GM12878 (cell line): ENCODE data around the gene REM2. TPM values are rescaled to one million over a fixed set of nuclear protein-coding genes. Genes with fewer than 3 reads are reported as not detected.

ENCODE experiments used
- BHLHE40 ChIP-seq, 2 experiments: fragments of 450-650 bp in 1 of 2; IDR thresholded peaks; 2 replicates each; pipeline ENCODE4 v1.6.1; 2011 to 2017; ENCODE audit warnings: low read depth in 2 of 2, borderline replicate concordance in 1 of 2, improper control_type of control experiment in 1 of 2, low read length in 1 of 2, mild to moderate bottlenecking in 1 of 2
- CEBPZ ChIP-seq: fragments of 150-350 bp; IDR thresholded peaks from 2 replicates; pipeline ENCODE4 v1.6.1; 2016; ENCODE audit warnings: low read depth, low read length
- ETV6 ChIP-seq, 2 experiments: fragments of 450-650 bp in 1 of 2; IDR thresholded peaks in 1 of 2; conservative IDR thresholded peaks in 1 of 2; 2 replicates each; pipeline ENCODE4 v1.6.1; 2014; ENCODE audit warnings: antibody characterized with exemption in 1 of 2, borderline replicate concordance in 1 of 2, low read depth in 1 of 2, mild to moderate bottlenecking in 1 of 2, moderate library complexity in 1 of 2
- HDGF ChIP-seq: fragments of 450-650 bp; IDR thresholded peaks from 2 replicates; pipeline ENCODE4 v1.6.1; 2016; ENCODE audit warnings: antibody characterized with exemption
- IKZF1 ChIP-seq: fragments of 450-650 bp; conservative IDR thresholded peaks from 2 replicates; pipeline ENCODE4 v1.6.1; 2017; ENCODE audit warnings: antibody characterized with exemption, mild to moderate bottlenecking
- MXI1 ChIP-seq: fragments of 150-350 bp; IDR thresholded peaks from 2 replicates; pipeline ENCODE4 v1.6.1; 2011; ENCODE audit warnings: low read depth, mild to moderate bottlenecking, inconsistent platforms, low read length, improper control_type of control experiment
- MYC ChIP-seq: IDR thresholded peaks from 2 replicates; pipeline ENCODE4 v1.6.1; 2011; ENCODE audit warnings: mild to moderate bottlenecking, low read length, moderate library complexity, inconsistent platforms; ENCODE audit not compliant: insufficient read depth, insufficient replicate concordance, insufficient read length, severe bottlenecking
- NR2F1 ChIP-seq: fragments of 450-650 bp; conservative IDR thresholded peaks from 2 replicates; pipeline ENCODE4 v1.6.1; 2017; ENCODE audit warnings: mild to moderate bottlenecking
- PAX8 ChIP-seq: fragments of 450-650 bp; IDR thresholded peaks from 2 replicates; pipeline ENCODE4 v1.6.1; 2017; ENCODE audit warnings: mild to moderate bottlenecking, moderate library complexity
- POLR2AphosphoS5 ChIP-seq: IDR thresholded peaks from 2 replicates; pipeline ENCODE4 v1.6.1; 2011; ENCODE audit warnings: mild to moderate bottlenecking, low read length, inconsistent platforms
- RAD21 ChIP-seq: IDR thresholded peaks from 2 replicates; pipeline ENCODE4 v1.6.1; 2011; ENCODE audit warnings: mild to moderate bottlenecking, low read depth, low read length, moderate library complexity; ENCODE audit not compliant: insufficient read depth
- RCOR1 ChIP-seq: conservative IDR thresholded peaks from 2 replicates; pipeline ENCODE4 v1.6.1; 2012; ENCODE audit warnings: low read depth, low read length, improper control_type of control experiment
- SUPT20H ChIP-seq: IDR thresholded peaks from 2 replicates; pipeline ENCODE4 v1.6.1; 2011; ENCODE audit warnings: low read depth, mild to moderate bottlenecking, low read length, moderate library complexity, borderline replicate concordance; ENCODE audit not compliant: control insufficient read depth
- TAF1 ChIP-seq: IDR thresholded peaks from 2 replicates; pipeline ENCODE4 v1.6.1; 2011; ENCODE audit warnings: mild to moderate bottlenecking, low read depth, low read length, borderline replicate concordance
- YBX1 ChIP-seq: fragments of 450-650 bp; IDR thresholded peaks from 2 replicates; pipeline ENCODE4 v1.6.1; 2016; ENCODE audit warnings: antibody characterized with exemption
- polyA plus RNA-seq, 11 experiments: library from polyadenylated mRNA; depleted of rRNA in 4 of 11; unstranded in 6 of 11; stranded (reverse) in 5 of 11; fragments of >200 nt; fragmentation: Nextera tagmentation in 4 of 11; fragmentation: Illumina TruSeq in 1 of 11; extraction: Ambion mirVana in 4 of 11; extraction: Trizol in 1 of 11; gene quantifications; 1 replicate in 1 of 11; 2 replicates in 10 of 11; pipeline versions ENCODE4 v1.2.1 to v1.2.3, GENCODE V29; 2011 to 2016; ENCODE audit warnings: inconsistent platforms in 2 of 11, missing spikeins in 2 of 11, low read depth in 1 of 11
- total RNA-seq, 4 experiments: library from RNA; depleted of rRNA in 3 of 4; stranded (reverse); fragments of >200 nt in 3 of 4; fragmentation: Illumina TruSeq in 1 of 4; extraction: Trizol in 1 of 4; gene quantifications; 2 replicates each; pipeline versions ENCODE4 v1.2.1 to v1.2.3, GENCODE V29; 2013 to 2021
- TF ChIP-seq, protein P1 (sequence below): fragments of 450-650 bp; IDR thresholded peaks from 2 replicates; pipeline ENCODE4 v1.6.1; 2017; ENCODE audit warnings: mild to moderate bottlenecking
- TF ChIP-seq, protein P2 (sequence below): fragments of 450-650 bp; IDR thresholded peaks from 2 replicates; pipeline ENCODE4 v1.6.1; 2017; ENCODE audit warnings: borderline replicate concordance
- TF ChIP-seq, protein P3 (sequence below): IDR thresholded peaks from 2 replicates; pipeline ENCODE4 v1.6.1; 2012; ENCODE audit warnings: low read depth, low read length, improper control_type of control experiment
- TF ChIP-seq, protein P4 (sequence below): fragments of 450-650 bp; conservative IDR thresholded peaks from 2 replicates; pipeline ENCODE4 v1.6.1; 2017; ENCODE audit warnings: mild to moderate bottlenecking, moderate library complexity

Gene REM2
- total and polyA plus RNA-seq, 10 of the 15 experiments (the other 5 are each of a cell fraction or from before 2014, with no cell fraction given): 0.27 to 1.5 (median 0.83) TPM

GRCh38 chr14:22886500-22887259 lies 3.7 kb downstream of the REM2 start (continued):
- TF ChIP-seq MXI1 (peak; percentile 92), IKZF1 (peak; percentile 69), SUPT20H (no peak), PAX8 (no peak), POLR2AphosphoS5 (no peak; the same call in 1 of the 2 replicates), MYC (peak; percentile 84), NR2F1 (peak; percentile 98), RAD21 (no peak), TAF1 (peak; percentile 51; the same call in 1 of the 2 replicates), RCOR1 (no peak), ETV6 (conservative IDR thresholded peaks at IDR 0.05 in 1 of 2, IDR thresholded peaks at IDR 0.05 in 1 of 2; ENCODE audit: borderline replicate concordance in 1 of 2, low read depth in 1 of 2) (no peak), BHLHE40 (IDR thresholded peaks at IDR 0.05; ENCODE audit: borderline replicate concordance in 1 of 2, low read depth in 2 of 2, low read length in 1 of 2) (peak; percentile 40 to 57), CEBPZ (no peak), YBX1 (no peak), HDGF (peak; percentile 2)
- TF ChIP-seq, protein P1, sequence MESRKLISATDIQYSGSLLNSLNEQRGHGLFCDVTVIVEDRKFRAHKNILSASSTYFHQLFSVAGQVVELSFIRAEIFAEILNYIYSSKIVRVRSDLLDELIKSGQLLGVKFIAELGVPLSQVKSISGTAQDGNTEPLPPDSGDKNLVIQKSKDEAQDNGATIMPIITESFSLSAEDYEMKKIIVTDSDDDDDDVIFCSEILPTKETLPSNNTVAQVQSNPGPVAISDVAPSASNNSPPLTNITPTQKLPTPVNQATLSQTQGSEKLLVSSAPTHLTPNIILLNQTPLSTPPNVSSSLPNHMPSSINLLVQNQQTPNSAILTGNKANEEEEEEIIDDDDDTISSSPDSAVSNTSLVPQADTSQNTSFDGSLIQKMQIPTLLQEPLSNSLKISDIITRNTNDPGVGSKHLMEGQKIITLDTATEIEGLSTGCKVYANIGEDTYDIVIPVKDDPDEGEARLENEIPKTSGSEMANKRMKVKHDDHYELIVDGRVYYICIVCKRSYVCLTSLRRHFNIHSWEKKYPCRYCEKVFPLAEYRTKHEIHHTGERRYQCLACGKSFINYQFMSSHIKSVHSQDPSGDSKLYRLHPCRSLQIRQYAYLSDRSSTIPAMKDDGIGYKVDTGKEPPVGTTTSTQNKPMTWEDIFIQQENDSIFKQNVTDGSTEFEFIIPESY: no peak
- TF ChIP-seq, protein P2, sequence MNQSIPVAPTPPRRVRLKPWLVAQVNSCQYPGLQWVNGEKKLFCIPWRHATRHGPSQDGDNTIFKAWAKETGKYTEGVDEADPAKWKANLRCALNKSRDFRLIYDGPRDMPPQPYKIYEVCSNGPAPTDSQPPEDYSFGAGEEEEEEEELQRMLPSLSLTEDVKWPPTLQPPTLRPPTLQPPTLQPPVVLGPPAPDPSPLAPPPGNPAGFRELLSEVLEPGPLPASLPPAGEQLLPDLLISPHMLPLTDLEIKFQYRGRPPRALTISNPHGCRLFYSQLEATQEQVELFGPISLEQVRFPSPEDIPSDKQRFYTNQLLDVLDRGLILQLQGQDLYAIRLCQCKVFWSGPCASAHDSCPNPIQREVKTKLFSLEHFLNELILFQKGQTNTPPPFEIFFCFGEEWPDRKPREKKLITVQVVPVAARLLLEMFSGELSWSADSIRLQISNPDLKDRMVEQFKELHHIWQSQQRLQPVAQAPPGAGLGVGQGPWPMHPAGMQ: no peak
- TF ChIP-seq, protein P3, sequence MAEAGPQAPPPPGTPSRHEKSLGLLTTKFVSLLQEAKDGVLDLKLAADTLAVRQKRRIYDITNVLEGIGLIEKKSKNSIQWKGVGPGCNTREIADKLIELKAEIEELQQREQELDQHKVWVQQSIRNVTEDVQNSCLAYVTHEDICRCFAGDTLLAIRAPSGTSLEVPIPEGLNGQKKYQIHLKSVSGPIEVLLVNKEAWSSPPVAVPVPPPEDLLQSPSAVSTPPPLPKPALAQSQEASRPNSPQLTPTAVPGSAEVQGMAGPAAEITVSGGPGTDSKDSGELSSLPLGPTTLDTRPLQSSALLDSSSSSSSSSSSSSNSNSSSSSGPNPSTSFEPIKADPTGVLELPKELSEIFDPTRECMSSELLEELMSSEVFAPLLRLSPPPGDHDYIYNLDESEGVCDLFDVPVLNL: no peak
- TF ChIP-seq, protein P4, sequence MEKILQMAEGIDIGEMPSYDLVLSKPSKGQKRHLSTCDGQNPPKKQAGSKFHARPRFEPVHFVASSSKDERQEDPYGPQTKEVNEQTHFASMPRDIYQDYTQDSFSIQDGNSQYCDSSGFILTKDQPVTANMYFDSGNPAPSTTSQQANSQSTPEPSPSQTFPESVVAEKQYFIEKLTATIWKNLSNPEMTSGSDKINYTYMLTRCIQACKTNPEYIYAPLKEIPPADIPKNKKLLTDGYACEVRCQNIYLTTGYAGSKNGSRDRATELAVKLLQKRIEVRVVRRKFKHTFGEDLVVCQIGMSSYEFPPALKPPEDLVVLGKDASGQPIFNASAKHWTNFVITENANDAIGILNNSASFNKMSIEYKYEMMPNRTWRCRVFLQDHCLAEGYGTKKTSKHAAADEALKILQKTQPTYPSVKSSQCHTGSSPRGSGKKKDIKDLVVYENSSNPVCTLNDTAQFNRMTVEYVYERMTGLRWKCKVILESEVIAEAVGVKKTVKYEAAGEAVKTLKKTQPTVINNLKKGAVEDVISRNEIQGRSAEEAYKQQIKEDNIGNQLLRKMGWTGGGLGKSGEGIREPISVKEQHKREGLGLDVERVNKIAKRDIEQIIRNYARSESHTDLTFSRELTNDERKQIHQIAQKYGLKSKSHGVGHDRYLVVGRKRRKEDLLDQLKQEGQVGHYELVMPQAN: peak; percentile 75
